Neural cell (in vitro differentiated cells): ENCODE data around the gene SRGAP3. TPM values are rescaled to one million over a fixed set of nuclear protein-coding genes. Genes with fewer than 3 reads are reported as not detected.
"Not testable (repeated sequence)": the region's sequence is repeated elsewhere in the genome, so short reads cannot be mapped to it uniquely, and the experiment has no call there.

Source experiments
- H2AFZ ChIP-seq: fragments of 200-600, 300-800 bp; sonication (generic), shearing (Covaris generic); 2 replicates; pipeline ENCODE4 v1.6.0; 2014; ENCODE audit warnings: low read depth, mild to moderate bottlenecking, antibody characterized with exemption, low read length, moderate library complexity
- H3F3A ChIP-seq: fragments of 200-600 bp; shearing (Covaris generic); 2 replicates; pipeline ENCODE4 v1.6.1; 2016; ENCODE audit warnings: mild to moderate bottlenecking, moderate library complexity, mixed read lengths, antibody characterized with exemption, low read length; ENCODE audit not compliant: insufficient read depth, poor library complexity, severe bottlenecking
- H3K27ac ChIP-seq: fragments of 200-600, 300-800 bp; sonication (generic), shearing (Covaris generic); 2 replicates; pipeline ENCODE4 v1.5.1; 2014; ENCODE audit warnings: mild to moderate bottlenecking, low read length, moderate library complexity
- H3K27me3 ChIP-seq: fragments of 300-800, 200-600 bp; sonication (generic), shearing (Covaris generic); 2 replicates; pipeline ENCODE4 v1.6.0; 2014; ENCODE audit warnings: mild to moderate bottlenecking, low read depth, low read length, moderate library complexity; ENCODE audit not compliant: insufficient read depth
- H3K36me3 ChIP-seq: fragments of 300-800, 200-600 bp; sonication (generic), shearing (Covaris generic); 2 replicates; pipeline ENCODE4 v1.5.1; 2014; ENCODE audit warnings: mild to moderate bottlenecking, antibody characterized with exemption, low read length, moderate library complexity; ENCODE audit not compliant: insufficient read depth
- H3K4me2 ChIP-seq: fragments of 300-800, 200-600 bp; sonication (generic), shearing (Covaris generic); 2 replicates; pipeline ENCODE4 v1.6.0; 2014; ENCODE audit warnings: mild to moderate bottlenecking, low read length
- H3K4me3 ChIP-seq: fragments of 300-800, 200-600 bp; sonication (generic), shearing (Covaris generic); 2 replicates; pipeline ENCODE4 v1.5.1; 2014; ENCODE audit warnings: mild to moderate bottlenecking, low read length, moderate library complexity
- H3K79me2 ChIP-seq: fragments of 200-600 bp; shearing (Covaris generic); replicated peaks from 2 replicates; pipeline ENCODE4 v1.6.0; 2014; ENCODE audit warnings: mild to moderate bottlenecking, low read length, moderate library complexity; ENCODE audit not compliant: insufficient read depth
- H3K9ac ChIP-seq: fragments of 300-800, 200-600 bp; sonication (generic), shearing (Covaris generic); 2 replicates; pipeline ENCODE4 v1.6.1; 2016; ENCODE audit warnings: mild to moderate bottlenecking, low read length, mixed read lengths
- H3K9me2 ChIP-seq: fragments of 200-600 bp; shearing (Covaris generic); 2 replicates; pipeline ENCODE4 v1.6.1; 2016; ENCODE audit warnings: mild to moderate bottlenecking, low read length, mixed read lengths; ENCODE audit not compliant: insufficient read depth
- H3K9me3 ChIP-seq: fragments of 200-600, 300-800 bp; sonication (generic), shearing (Covaris generic); 2 replicates; pipeline ENCODE4 v1.6.1; 2016; ENCODE audit warnings: mild to moderate bottlenecking, mixed run types, low read length, moderate library complexity, mixed read lengths
- H4K20me1 ChIP-seq: fragments of 200-600 bp; shearing (Covaris generic); 2 replicates; pipeline ENCODE4 v1.6.1; 2016; ENCODE audit warnings: mild to moderate bottlenecking, mixed run types; ENCODE audit not compliant: insufficient read depth
- EP300 ChIP-seq: fragments of 450-650 bp; conservative IDR thresholded peaks from 2 replicates; pipeline ENCODE4 v1.6.1; 2014; ENCODE audit warnings: antibody characterized with exemption, mild to moderate bottlenecking, moderate library complexity; ENCODE audit not compliant: poor library complexity, severe bottlenecking
- EZH2 ChIP-seq: fragments of 200-600, 300-800 bp; shearing (Covaris generic), sonication (generic); IDR thresholded peaks from 2 replicates; pipeline ENCODE4 v1.6.1; 2014; ENCODE audit warnings: antibody characterized with exemption, low read length, borderline replicate concordance, mild to moderate bottlenecking; ENCODE audit not compliant: insufficient read depth, poor library complexity, severe bottlenecking
- MXI1 ChIP-seq: fragments of 450-650 bp; conservative IDR thresholded peaks from 2 replicates; pipeline ENCODE4 v1.6.1; 2014; ENCODE audit warnings: antibody characterized with exemption, mild to moderate bottlenecking; ENCODE audit not compliant: poor library complexity, severe bottlenecking
- POLR2AphosphoS5 ChIP-seq: IDR thresholded peaks from 2 replicates; pipeline ENCODE4 v1.6.1; 2012
- RAD21 ChIP-seq: fragments of 450-650 bp; conservative IDR thresholded peaks from 2 replicates; pipeline ENCODE4 v1.6.1; 2014; ENCODE audit warnings: antibody characterized with exemption, mild to moderate bottlenecking, moderate library complexity
- SMC3 ChIP-seq: fragments of 450-650 bp; conservative IDR thresholded peaks from 2 replicates; pipeline ENCODE4 v1.6.1; 2014; ENCODE audit warnings: antibody characterized with exemption, mild to moderate bottlenecking, moderate library complexity; ENCODE audit not compliant: poor library complexity
- TAF1 ChIP-seq: IDR thresholded peaks from 2 replicates; pipeline ENCODE4 v1.6.1; 2012; ENCODE audit warnings: low read depth
- polyA plus RNA-seq: library from polyadenylated mRNA; depleted of rRNA; stranded (reverse); fragments of >200 nt; gene quantifications from 2 replicates; pipeline ENCODE4 v1.2.3, GENCODE V29; 2014
- TF ChIP-seq, protein P1 (sequence below): IDR thresholded peaks from 2 replicates; pipeline ENCODE4 v1.6.1; 2012; ENCODE audit warnings: borderline replicate concordance
- TF ChIP-seq, protein P2 (sequence below): fragments of 450-650 bp; IDR thresholded peaks from 2 replicates; pipeline ENCODE4 v1.5.1; 2014; ENCODE audit warnings: antibody characterized with exemption, mild to moderate bottlenecking, moderate library complexity; ENCODE audit not compliant: poor library complexity, severe bottlenecking

The SRGAP3 gene
- polyA plus RNA-seq, 1 donor from 2014 or later: 31.5 TPM

GRCh38 chr3:9088441-9089353 lies 160.7 kb downstream of the SRGAP3 start:
- Histone ChIP-seq H3K4me2 (no peak overlapping the region), H3K36me3 (no peaks in the 10 kb centered on the region), H3K9me3 (no peaks in the 10 kb centered on the region), H3K27ac (no peak overlapping the region), H3F3A (no peaks in the 10 kb centered on the region), H3K79me2 (peaks cover 5% of the 10 kb centered on the region), H3K9ac (no peak overlapping the region), H3K9me2 (no peaks in the 10 kb centered on the region), H2AFZ (no peak overlapping the region), H3K4me3 (no peak overlapping the region), H4K20me1 (no peaks in the 10 kb centered on the region), H3K27me3 (no peaks in the 10 kb centered on the region)
- no peak for TF ChIP-seq POLR2AphosphoS5
- TF ChIP-seq, protein P1, sequence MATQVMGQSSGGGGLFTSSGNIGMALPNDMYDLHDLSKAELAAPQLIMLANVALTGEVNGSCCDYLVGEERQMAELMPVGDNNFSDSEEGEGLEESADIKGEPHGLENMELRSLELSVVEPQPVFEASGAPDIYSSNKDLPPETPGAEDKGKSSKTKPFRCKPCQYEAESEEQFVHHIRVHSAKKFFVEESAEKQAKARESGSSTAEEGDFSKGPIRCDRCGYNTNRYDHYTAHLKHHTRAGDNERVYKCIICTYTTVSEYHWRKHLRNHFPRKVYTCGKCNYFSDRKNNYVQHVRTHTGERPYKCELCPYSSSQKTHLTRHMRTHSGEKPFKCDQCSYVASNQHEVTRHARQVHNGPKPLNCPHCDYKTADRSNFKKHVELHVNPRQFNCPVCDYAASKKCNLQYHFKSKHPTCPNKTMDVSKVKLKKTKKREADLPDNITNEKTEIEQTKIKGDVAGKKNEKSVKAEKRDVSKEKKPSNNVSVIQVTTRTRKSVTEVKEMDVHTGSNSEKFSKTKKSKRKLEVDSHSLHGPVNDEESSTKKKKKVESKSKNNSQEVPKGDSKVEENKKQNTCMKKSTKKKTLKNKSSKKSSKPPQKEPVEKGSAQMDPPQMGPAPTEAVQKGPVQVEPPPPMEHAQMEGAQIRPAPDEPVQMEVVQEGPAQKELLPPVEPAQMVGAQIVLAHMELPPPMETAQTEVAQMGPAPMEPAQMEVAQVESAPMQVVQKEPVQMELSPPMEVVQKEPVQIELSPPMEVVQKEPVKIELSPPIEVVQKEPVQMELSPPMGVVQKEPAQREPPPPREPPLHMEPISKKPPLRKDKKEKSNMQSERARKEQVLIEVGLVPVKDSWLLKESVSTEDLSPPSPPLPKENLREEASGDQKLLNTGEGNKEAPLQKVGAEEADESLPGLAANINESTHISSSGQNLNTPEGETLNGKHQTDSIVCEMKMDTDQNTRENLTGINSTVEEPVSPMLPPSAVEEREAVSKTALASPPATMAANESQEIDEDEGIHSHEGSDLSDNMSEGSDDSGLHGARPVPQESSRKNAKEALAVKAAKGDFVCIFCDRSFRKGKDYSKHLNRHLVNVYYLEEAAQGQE: no peak
- no peak for TF ChIP-seq MXI1
- TF ChIP-seq RAD21: no peak

DNA sequence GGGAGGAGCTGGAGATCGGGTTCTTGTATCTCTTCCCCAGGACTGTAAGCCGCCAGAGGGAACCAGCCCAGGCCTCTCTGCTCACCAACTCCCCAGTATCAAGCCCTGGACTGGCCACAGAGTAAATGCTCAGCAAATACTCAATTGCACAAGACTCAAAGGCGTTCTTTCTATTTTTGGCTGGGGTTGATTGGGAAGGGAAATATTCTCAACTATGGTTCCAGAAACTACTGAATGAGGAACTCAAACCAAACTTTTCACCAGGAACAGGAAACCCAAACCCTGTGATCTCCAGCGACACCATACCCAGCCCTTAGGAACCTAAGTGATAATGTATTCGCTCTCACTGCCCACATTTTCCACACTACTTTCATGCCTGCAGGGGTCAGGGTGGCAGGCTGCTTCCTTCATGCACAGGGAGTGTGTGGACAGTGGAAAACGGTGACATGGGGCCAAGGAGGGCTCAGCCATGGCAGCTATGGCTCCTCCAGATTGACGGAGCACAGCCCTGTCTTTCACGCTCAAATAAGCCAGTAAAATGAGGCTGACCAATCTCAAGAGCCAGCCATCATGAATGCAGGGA lies 161.5 kb downstream of the SRGAP3 start:
- Histone ChIP-seq H3K27ac (no peak overlapping the region), H2AFZ (no peak overlapping the region), H3K4me3 (no peak overlapping the region), H3F3A (no peaks in the 10 kb centered on the region), H3K9me3 (no peaks in the 10 kb centered on the region), H3K9me2 (no peaks in the 10 kb centered on the region), H3K9ac (no peak overlapping the region), H4K20me1 (no peaks in the 10 kb centered on the region), H3K27me3 (no peaks in the 10 kb centered on the region), H3K79me2 (peaks cover 5% of the 10 kb centered on the region), H3K36me3 (no peaks in the 10 kb centered on the region), H3K4me2 (no peak overlapping the region)
- TF ChIP-seq EZH2 (no peak), TAF1 (no peak), EP300 (no peak), POLR2AphosphoS5 (no peak), RAD21 (no peak), MXI1 (no peak), SMC3 (no peak)
- TF ChIP-seq, protein P1: no peak
- TF ChIP-seq, protein P2, sequence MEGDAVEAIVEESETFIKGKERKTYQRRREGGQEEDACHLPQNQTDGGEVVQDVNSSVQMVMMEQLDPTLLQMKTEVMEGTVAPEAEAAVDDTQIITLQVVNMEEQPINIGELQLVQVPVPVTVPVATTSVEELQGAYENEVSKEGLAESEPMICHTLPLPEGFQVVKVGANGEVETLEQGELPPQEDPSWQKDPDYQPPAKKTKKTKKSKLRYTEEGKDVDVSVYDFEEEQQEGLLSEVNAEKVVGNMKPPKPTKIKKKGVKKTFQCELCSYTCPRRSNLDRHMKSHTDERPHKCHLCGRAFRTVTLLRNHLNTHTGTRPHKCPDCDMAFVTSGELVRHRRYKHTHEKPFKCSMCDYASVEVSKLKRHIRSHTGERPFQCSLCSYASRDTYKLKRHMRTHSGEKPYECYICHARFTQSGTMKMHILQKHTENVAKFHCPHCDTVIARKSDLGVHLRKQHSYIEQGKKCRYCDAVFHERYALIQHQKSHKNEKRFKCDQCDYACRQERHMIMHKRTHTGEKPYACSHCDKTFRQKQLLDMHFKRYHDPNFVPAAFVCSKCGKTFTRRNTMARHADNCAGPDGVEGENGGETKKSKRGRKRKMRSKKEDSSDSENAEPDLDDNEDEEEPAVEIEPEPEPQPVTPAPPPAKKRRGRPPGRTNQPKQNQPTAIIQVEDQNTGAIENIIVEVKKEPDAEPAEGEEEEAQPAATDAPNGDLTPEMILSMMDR: no peak

DNA sequence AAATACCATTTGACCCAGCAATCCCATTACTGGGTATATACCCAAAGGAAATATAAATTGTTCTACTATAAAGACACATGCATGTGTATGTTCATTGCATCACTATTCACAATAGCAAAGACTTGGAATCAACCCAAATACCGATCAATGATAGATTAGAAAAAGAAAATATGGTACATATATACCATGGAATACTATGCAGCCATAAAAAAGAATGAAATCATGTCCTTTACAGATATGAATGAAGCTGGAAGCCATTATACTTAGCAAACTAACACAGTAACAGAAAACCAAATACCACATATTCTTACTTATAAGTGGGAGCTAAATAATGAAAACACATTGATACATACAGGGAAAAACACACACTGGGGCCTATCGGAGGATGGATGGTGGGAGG lies 164.0 kb downstream of the SRGAP3 start:
- H3K9me2 ChIP-seq, H3K9ac ChIP-seq, H3K9me3 ChIP-seq, H2AFZ ChIP-seq, H4K20me1 ChIP-seq, H3K27ac ChIP-seq, H3K4me2 ChIP-seq, H3K36me3 ChIP-seq, H3K79me2 ChIP-seq, H3K4me3 ChIP-seq, H3F3A ChIP-seq, H3K27me3 ChIP-seq: not testable (repeated sequence)
